HG02759 (cell line): Measurements from ENCODE around the gene ATG16L1.

Source experiments
- ATAC-seq: cut with Tn5 transposase; IDR thresholded peaks from one replicate; pipeline ENCODE4 v1.9.1; 2021; ENCODE audit warnings: mild to moderate bottlenecking, moderate library complexity; ENCODE audit not compliant: unreplicated experiment

ATG16L1 gene

DNA sequence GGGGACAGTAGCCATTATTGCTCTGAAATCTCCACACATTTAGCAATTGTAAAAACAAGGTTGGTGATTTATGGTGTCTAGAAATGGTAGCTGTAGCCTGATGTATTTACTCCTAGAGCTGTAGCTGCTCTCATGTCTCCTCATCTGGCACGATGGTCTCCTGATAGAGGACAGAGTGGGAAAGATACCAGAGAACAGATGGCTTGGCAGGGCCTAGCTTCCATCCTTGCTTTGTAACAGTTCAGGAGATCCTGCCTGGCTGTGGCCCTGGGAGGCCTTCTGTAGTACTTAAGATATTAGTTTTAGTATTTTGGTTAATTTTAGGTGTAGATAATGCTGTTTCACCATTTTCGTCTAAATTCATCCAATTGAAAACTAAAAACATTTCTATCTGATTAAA lies 6.7 kb downstream of the ATG16L1 start:
- no peak for ATAC-seq

DNA sequence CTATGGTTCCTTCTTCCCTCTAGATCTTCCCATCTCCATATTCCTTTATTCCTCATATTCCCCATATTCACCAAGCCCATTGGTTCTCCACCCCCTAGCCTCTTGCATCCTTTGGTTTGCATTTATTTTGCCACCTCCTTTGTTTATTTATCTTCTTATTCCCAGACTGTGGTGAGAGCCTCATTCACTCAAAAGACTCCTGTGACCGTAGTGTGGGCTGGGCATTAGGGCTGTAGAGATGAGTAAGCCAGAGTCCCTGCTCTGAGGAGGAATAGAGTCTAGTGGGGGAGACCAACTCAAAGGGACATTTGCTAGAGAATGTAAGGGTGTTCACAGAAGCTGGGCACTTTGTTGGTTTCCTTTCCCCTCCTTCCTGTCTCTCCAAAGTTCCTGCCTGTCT lies 8.3 kb downstream of the ATG16L1 start:
- ATAC-seq = no peak

DNA sequence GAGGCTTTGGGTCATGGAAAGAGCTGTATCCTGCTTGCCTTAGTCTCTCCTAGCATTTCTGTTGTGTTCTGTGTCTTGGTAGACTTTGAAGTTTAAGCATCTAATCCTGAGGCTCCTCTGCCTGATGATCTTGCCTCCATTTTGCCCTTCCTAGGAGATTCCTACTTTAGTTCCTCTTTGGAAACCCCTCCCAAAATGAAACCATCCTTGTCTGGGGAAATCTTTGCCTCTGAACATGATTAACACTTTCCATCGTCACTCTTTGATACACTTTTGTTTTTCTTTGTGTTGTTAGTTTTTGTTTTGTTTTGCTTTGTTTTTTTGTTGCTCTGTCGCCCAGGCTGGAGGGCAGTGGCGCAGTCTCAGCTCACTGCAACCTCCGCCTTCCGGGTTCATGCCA lies 9.2 kb downstream of the ATG16L1 start:
- no peak for ATAC-seq

DNA sequence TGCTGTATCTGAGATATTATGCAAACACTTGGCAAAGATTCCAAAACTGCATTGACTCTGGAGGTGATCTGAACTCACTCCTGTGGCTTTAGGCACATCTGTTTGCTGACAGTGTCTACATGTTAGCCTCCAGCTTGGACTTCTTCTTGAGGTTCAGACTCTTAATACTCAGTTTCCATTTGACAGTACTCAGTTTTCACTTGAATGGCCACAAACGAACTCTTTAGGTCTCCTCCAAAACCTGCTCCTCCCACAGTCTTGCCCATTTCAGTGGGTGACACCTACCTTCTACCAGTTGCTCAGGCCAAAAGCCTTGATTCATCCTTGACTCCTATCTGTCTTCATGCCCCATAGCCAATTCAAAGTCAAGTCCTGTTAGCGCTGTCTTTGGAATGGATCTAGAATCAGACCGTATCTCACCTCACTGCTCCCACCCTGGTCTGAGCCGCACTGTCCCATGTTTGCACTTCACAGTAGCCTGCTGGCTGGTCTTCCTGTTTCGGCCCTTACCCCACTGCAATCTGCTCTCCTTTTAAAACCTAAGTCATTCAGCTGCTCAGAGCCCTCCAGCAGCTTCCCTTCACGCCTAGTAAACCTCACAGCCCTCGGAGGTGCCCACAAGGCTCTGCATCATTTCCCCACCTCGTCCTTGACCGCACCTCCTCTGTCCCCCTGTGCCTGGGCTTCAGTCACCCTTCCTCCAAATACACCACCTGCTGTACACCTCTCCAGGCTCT lies 10.5 kb downstream of the ATG16L1 start:
- peak; percentile 73 for ATAC-seq

DNA sequence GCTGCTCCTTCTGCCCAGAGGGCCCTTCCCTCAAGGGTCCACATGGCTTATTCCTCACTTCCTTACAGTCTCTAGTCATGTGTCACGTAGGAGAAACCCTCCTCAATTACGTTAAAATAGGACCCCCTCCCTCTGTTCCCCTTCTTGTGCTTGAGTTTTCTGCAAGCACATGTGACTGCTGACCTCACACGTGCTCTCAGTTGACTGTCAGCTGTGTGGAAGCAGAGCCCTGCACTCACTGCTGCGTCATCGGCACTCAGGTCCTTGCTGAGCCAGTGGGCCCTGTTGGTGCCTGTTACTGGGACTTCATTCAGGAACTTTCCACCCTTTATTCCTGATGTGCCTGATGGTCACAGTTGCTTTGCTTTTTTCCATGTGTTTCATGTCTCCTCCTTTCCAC lies 11.1 kb downstream of the ATG16L1 start:
- no peak for ATAC-seq

DNA sequence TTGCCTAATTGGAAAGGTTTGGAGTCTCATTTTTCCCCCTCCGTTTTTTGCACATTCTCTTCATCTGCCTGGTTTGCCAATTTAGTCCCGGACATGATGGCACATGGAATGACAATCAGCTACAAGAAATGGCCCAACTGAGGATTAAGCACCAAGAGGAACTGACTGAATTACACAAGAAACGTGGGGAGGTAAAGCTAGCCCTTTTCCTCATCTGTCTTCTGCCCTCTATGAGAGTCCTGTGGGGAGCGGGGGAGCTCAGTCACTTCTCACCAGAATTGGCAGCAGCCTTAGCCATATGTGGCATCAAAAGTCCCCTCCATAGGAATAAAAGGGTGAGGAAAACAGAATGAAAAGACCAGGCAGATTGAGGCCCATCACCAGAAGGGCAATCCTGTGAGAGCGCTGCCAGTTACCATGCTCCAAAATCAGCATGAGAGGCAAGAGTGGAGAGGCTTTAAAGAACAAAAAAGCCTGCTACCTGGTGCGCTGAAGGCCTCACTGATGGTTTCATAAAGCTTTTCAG lies 11.6 kb downstream of the ATG16L1 start:
- no peak for ATAC-seq

DNA sequence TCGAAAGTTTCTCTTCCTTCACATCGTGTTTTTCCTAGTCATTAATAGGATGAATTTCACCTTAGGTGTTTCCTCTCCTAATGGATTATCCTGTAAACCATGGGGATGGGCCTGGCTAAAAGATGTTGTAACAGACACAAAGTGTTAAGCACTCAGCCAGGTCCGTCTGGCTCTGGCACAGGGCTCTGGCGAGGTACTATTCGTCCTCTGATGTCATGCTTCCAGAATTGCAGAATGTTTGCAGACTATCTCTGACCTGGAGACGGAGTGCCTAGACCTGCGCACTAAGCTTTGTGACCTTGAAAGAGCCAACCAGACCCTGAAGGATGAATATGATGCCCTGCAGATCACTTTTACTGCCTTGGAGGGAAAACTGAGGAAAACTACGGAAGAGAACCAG lies 13.2 kb downstream of the ATG16L1 start:
- no peak for ATAC-seq

DNA sequence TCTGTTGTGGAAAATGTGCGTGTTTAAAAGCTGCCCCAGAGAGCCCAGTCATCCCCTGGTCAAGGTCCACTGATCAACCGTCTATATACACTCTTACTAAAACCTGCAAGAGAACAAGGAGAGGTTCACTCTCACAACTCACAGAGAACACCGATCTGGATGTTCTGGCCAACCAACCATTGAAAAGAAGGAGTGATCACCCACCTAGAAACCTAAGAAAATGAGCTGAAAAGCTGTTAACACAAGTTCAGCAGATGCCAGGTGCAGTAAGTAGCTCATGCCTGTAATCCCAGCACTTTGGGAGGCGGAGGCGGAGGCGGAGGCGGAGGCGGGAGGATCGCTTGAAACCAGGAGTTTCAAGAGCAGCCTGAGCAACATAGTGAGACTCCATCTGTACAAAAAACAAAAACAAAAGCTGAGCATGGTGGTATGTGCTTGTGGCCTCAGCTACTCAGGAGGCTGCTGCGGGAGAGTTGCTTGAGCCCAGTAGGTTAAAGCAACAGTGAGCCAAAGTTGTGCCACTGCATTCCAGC lies 14.5 kb downstream of the ATG16L1 start:
- no peak for ATAC-seq

DNA sequence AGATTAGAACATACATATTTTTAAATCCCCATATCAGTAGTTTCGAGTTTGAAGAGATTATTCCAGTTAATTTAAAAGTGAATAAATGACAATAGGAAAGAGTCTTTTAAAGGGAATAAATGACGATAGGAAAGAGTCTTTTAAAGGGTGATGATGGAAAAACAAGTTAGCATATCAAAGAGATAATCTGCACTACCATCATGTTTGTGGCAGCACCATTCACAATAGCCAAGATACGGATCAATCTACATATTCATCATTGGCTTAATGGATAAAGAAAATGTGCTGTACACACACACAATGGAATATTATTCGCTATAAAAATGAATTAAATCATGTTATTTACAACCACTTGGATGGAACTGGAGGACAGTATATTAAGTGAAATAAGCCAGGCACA lies 15.0 kb downstream of the ATG16L1 start:
- no peak for ATAC-seq

DNA sequence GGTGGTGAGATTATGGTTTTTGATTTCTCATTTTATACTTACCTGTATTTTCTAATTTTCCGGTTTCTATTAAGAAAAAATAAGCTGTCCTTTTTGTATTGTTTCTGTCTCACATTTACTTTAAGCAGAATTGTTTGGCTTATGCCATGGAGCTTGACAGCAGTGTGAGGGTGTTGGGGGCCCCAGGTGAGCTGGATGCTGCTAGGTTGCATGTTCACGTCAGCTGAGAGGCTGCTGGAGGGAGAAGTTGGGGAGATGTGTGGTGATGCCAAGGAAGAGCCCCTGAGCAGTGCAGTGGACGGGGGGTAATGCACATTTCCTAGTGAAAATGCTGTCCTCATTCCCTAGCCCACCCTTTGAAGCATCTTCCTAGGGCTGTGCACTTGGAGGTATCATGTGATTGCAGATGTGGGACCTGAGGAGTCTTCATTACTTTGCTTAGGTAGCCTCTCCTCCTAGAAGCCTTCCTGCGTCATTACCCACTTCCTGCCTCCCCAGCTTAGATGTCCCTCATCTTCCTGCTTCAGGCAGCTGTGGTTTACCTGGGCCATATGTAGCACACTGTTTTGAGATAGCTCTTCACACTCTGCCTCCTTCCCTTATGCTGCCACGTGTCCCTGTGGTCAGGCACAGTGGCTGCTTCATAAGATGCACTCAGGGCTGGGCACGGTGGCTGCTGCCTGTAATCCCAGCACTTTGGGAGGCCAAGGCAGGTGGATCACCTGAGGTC lies 16.2 kb downstream of the ATG16L1 start:
- peak; percentile 90 for ATAC-seq

DNA sequence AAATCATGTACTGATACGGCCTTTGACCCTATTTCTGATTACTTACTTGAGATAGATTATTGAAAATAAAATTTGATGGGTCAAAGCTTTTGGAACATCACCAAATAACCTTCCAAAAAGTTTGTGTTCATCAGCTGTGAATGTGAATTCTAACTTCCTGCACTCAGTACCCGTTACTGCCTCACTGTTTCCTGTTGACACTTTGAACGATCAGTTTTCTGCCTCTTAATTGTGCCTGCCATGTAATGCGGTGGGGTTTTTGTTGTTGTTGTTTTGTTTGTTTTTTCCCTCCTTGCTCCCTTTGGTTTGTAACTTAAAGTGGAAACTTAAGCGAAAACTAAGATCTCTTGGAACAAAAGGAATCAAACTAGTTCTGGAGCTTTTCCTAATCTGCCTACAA lies 18.9 kb downstream of the ATG16L1 start:
- ATAC-seq = no peak

DNA sequence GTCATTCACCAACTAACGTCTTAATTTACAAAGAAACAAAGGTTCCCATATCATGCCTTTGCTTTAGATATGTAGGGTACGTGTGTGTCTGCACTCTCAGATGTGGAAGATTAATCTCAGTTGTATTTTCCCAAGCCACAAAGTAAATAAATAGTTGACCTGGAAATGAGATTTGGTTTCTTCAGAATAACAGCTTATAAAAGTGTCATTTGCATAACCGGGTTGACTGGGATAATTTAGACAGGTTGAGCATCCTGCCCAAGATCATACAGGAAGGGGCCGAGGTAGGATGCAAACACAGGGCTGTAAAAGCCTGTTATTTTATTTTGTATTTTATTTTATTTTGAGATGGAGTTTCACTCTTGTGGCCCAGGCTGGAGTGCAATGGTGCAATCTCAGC lies 19.5 kb downstream of the ATG16L1 start:
- ATAC-seq = no peak

DNA sequence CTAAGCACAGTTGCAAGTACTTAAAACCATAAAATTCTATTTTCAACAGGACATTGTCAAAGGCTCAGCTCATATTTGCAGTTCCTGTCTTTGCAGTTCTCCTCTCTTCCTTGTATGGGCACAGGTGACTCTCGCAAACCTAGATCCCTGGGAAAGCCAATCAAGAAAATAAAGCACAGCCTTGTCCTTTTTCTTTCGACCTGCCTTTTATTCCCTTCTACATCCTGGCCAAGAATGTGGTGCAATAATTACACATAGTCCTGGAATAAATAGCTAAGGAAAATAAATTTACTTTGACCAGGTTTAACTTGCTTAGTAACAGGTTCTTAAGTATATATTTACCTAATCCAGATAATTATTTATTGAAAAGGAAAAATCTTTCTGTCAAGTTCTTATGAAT lies 20.2 kb downstream of the ATG16L1 start:
- no peak for ATAC-seq

DNA sequence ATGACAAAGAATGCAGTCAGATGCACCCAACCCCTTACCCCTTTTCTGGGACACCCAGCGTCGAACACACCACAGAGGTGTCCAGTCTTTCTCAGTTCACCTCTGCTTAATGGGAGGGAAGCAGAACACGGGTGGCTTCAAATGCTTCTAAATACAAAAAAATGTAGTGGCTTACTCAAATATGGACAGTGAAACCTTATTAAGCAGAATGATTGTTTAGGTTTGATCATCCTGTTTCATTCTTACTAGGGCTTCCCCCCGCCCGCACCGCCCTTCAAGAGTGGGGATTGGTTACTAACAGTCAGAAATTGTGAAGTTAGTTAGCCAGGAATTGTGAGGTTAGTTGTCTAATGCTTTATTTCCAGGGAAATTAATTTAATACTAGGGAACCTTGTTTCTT lies 21.6 kb downstream of the ATG16L1 start:
- ATAC-seq = no peak

DNA sequence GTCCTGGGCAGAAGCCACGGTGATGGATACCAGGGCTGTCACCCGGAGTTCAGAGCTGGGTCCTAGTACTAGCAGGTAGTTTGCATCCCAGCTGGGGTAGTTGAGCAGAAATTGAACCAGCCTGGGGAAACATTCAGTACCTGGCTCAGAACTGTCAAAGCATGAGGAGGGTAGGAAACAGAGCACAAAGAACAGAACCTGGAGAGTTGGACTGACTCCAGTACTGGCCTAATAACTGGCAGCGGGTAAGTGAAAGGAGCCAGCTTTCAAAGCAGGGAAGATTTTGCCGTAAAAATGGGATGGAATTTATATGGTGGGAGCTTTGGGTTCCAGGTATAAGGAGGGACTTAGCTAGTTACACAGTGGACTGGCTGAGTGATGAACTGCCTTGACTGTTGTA lies 23.8 kb downstream of the ATG16L1 start:
- ATAC-seq = no peak

DNA sequence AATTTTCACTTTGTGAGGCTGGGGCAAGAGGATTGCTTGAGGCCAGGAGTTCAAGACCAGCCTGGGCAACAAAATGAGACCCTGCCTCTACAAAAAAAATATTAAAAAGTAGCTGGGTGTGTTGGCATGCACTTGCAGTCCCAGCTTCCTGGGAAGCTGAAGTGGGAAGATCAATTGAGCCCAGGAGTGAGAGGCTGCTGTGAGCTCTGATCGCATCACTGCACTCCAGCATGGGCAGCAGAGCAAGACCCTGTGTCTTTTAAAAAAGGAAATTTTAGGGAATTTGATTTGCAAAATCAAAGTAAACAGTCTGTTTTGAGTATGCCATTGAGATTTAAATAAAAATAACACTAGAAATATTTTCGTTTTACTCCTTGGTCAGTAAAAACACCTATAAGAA lies 27.4 kb downstream of the ATG16L1 start:
- no peak for ATAC-seq

DNA sequence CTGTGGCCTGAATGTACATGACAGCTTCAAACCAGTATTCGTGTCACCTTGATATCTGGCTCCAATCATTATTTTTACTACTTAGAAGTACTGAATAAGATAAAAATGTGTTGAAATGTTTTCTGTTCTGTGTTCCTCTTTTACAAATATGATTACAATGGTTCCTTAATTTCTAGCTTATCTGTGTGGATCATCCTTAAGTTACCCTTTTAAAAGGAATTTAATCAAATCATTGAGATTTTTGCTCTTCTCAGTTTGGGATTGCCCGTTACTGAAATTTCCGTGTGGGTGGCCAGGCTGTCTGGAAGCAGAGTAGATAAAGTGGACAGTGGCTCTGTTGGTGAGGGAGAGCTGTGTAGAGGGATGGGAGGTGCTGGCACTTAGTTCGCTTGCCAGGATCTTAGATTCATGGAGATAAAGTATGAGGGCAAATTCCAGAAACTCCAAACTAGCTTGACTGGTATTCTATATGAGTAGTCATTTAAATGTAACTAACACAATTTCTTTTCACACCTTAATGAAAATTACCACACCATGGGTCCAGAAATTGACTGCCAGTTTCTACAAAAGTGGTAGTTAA lies 28.7 kb downstream of the ATG16L1 start:
- no peak for ATAC-seq

DNA sequence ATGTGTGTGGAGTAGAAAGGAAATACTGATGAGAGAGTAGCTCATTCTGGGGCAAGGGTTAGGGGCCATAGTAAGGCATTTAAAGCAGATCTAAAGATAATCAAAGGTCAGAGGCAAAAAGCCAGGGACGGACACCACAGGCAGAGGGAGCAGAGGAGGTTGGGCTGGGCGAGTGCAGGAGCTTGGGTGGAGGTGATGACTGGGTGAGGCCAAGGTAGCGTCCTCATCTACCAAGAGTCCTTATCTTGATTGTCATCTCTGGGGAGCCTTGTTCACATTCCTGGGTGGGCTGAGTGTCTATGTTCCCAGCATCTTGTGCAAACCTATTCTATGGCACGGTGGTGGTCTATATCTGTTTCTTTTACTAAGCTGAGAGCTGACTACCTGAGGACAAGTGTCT lies 30.1 kb downstream of the ATG16L1 start:
- no peak for ATAC-seq

DNA sequence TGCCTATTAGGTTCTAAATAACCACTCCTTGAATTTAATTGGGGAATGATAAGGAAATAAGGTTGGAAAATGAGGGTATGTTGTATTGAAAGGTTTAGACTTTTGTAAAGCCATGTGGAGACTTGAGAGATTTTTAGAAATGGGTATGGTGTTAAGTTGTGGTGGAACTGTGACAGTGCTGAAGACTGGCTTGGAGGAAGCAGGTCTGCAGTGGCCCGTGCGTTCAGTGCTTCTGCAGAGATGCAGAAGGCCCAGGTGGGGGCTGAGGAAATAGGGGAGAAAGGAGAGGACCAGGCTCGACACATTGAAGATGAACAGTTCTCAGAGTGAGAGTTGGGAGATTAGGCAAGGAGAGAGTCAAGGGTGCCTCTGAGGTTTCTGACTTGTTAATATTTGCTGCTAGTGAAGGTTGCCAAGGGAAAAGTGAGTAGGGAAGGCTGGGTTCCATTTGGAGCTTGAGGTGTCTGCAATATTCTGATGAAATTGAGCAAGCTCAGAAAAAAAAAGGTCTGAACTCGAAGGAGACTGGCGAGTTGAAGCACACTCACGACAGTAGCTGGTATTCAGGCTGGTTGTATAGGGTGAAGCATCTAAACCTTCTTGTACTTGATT lies 30.6 kb downstream of the ATG16L1 start:
- ATAC-seq = no peak

DNA sequence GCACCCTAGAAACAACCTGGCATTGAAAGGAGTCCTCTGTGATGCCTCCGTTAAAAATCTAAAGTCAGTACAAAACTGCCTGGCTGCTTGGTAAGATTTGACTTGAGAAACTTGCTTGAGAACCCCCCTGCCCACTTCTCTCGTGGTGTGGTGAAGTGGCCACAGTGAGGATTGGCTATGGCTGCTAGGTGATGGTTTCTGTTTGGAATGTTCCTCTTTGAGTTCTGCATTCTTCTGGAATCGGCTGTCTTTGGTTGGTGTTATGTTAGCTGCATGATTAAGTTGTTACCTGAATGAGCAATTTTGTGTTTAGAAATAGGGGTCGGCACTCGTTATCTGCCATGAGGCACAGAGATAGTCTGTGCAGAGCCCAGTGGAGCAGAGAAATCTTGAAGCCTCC lies 34.4 kb downstream of the ATG16L1 start:
- no peak for ATAC-seq

DNA sequence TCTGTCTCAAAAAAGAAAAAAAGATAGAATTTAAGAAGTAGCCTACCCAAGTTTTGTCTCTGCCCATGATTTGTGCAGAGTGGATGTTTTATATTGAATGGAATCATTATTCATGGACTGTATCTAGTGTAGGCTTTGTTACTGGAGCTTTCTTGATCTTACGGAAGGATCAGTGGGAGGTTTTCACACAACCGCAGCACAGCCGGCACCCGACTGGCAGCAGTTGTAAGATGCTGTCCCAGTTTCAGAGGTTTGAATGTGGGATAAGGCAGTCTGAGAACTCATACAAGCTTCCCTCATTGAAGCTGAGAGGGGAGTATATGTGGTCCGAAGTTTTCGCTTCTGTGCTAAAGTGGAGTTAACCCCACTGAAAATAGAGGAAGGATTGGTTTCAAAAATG lies 36.4 kb downstream of the ATG16L1 start:
- no peak for ATAC-seq
